HL-60 (cell line): Measurements from ENCODE around the gene RHOBTB1.

Experiments used
- DNase-seq, 2 experiments: peaks; one replicate each; pipeline ENCODE4 v3.0.0-alpha.2; 2010 to 2020; ENCODE audit warnings: low read depth in 1 of 2, low spot score in 1 of 2
- H3K27ac ChIP-seq: fragments of 250-450 bp; sonication (Bioruptor Pico); replicated peaks from 2 replicates; pipeline ENCODE4 v1.5.1; 2020; ENCODE audit warnings: mild to moderate bottlenecking, moderate library complexity
- H3K27me3 ChIP-seq: fragments of 250-450 bp; sonication (Bioruptor Pico); 2 replicates; pipeline ENCODE4 v1.5.1; 2021; ENCODE audit warnings: mild to moderate bottlenecking, moderate library complexity; ENCODE audit not compliant: insufficient read depth, poor library complexity, severe bottlenecking
- H3K4me3 ChIP-seq: replicated peaks from 2 replicates; pipeline ENCODE4 v1.5.1; 2011; ENCODE audit warnings: mild to moderate bottlenecking, control low read depth, low read length; ENCODE audit not compliant: insufficient read depth
- GABPA ChIP-seq: IDR thresholded peaks from 2 replicates; pipeline ENCODE4 v1.6.1; 2012; ENCODE audit warnings: low read depth
- POLR2AphosphoS5 ChIP-seq: IDR thresholded peaks from 2 replicates; pipeline ENCODE4 v1.6.1; 2012; ENCODE audit warnings: low read depth
- SPI1 ChIP-seq: IDR thresholded peaks from 2 replicates; pipeline ENCODE4 v1.6.1; 2012; ENCODE audit warnings: low read depth, mild to moderate bottlenecking, borderline replicate concordance
- TF ChIP-seq, protein P1 (sequence below): IDR thresholded peaks from 2 replicates; pipeline ENCODE4 v1.6.1; 2012; ENCODE audit warnings: low read depth; ENCODE audit not compliant: insufficient replicate concordance
- TF ChIP-seq, protein P2 (sequence below): IDR thresholded peaks from one replicate; pipeline ENCODE4 v1.5.1; 2011; ENCODE audit warnings: low read length, control low read depth, inconsistent platforms; ENCODE audit not compliant: insufficient read depth

RHOBTB1 gene

DNA sequence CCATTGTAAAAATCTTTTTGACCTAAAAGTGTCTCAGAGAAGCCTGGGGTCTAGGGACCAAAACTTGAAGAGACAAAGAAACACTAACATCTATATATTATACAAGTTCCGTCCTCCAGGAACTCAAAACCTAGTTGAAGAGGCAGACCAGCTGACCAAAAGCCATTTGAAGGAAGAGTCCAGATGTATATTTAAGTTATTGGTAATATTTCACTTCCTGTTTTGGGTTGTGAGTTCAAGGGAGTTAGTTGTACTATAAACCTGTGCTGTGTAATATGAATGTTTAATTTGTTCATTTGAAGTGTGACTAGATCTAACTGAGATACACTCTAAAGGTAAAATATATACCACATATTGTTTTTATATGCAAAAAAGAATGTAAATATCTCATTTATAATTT, 120.7 kb downstream of the RHOBTB1 start:
- no peaks in the 10 kb centered on the region for H3K27me3 ChIP-seq
- DNase-seq: no peak
- H3K4me3 ChIP-seq: no peak overlapping the region
- no peak overlapping the region for H3K27ac ChIP-seq
- TF ChIP-seq POLR2AphosphoS5: no peak
- 0 out of 2 replicates have a peak, but pooled peaks have one; percentile 21 for TF ChIP-seq SPI1
- TF ChIP-seq GABPA: no peak
- TF ChIP-seq, protein P1, sequence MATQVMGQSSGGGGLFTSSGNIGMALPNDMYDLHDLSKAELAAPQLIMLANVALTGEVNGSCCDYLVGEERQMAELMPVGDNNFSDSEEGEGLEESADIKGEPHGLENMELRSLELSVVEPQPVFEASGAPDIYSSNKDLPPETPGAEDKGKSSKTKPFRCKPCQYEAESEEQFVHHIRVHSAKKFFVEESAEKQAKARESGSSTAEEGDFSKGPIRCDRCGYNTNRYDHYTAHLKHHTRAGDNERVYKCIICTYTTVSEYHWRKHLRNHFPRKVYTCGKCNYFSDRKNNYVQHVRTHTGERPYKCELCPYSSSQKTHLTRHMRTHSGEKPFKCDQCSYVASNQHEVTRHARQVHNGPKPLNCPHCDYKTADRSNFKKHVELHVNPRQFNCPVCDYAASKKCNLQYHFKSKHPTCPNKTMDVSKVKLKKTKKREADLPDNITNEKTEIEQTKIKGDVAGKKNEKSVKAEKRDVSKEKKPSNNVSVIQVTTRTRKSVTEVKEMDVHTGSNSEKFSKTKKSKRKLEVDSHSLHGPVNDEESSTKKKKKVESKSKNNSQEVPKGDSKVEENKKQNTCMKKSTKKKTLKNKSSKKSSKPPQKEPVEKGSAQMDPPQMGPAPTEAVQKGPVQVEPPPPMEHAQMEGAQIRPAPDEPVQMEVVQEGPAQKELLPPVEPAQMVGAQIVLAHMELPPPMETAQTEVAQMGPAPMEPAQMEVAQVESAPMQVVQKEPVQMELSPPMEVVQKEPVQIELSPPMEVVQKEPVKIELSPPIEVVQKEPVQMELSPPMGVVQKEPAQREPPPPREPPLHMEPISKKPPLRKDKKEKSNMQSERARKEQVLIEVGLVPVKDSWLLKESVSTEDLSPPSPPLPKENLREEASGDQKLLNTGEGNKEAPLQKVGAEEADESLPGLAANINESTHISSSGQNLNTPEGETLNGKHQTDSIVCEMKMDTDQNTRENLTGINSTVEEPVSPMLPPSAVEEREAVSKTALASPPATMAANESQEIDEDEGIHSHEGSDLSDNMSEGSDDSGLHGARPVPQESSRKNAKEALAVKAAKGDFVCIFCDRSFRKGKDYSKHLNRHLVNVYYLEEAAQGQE: no peak
- TF ChIP-seq, protein P2, sequence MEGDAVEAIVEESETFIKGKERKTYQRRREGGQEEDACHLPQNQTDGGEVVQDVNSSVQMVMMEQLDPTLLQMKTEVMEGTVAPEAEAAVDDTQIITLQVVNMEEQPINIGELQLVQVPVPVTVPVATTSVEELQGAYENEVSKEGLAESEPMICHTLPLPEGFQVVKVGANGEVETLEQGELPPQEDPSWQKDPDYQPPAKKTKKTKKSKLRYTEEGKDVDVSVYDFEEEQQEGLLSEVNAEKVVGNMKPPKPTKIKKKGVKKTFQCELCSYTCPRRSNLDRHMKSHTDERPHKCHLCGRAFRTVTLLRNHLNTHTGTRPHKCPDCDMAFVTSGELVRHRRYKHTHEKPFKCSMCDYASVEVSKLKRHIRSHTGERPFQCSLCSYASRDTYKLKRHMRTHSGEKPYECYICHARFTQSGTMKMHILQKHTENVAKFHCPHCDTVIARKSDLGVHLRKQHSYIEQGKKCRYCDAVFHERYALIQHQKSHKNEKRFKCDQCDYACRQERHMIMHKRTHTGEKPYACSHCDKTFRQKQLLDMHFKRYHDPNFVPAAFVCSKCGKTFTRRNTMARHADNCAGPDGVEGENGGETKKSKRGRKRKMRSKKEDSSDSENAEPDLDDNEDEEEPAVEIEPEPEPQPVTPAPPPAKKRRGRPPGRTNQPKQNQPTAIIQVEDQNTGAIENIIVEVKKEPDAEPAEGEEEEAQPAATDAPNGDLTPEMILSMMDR: no peak

DNA sequence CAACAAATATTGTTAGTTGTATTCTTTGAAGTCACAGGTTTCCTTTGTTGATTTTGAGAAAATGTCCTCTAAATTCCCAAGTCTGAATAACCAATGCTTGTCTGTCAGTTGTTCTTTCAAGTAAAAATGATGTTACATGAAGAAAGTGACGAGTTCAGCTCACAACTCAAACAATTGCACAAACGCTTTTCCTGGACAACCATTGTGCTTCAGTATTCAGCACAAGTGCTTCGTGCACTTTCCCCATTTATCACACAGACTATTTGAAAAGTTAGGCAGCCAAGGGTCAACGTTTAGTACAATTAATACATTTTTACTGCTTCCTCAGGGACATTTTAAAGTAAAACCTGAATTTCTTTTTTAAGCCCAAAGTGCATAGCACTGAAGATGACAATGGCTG, 121.2 kb downstream of the RHOBTB1 start:
- TF ChIP-seq GABPA (no peak), SPI1 (no peak), POLR2AphosphoS5 (no peak)
- TF ChIP-seq, protein P2: no peak
- TF ChIP-seq, protein P1: no peak
- H3K27ac ChIP-seq: no peak overlapping the region
- no peaks in the 10 kb centered on the region for H3K27me3 ChIP-seq
- no peak overlapping the region for H3K4me3 ChIP-seq
- no peak for DNase-seq

DNA sequence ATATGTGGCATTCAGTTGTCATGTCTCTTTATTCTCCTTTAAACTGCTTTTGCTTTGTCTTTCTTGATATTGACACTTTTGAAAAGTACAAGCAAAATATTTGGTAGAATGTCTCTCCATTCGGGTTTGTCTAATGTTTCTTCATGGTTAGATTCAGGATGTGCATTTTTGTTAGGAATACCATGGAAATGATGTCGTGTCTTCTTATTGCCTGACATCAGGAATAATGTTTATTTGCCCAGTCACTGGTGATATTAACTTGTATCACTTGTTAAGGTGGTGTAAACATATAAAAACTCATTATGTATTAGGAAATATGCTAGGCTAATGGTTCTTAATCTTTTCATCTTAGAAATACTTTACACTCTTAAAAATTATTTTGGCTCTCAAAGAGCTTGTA, 122.3 kb downstream of the RHOBTB1 start:
- H3K27ac ChIP-seq: no peak overlapping the region
- no peak overlapping the region for H3K4me3 ChIP-seq
- H3K27me3 ChIP-seq: no peaks in the 10 kb centered on the region
- TF ChIP-seq SPI1 (no peak), POLR2AphosphoS5 (no peak), GABPA (no peak)
- TF ChIP-seq, protein P1: no peak
- TF ChIP-seq, protein P2: no peak
- no peak for DNase-seq
